ENCODE data around the gene XYLT1.
"Not testable (repeated sequence)": the region's sequence is repeated elsewhere in the genome, so short reads cannot be mapped to it uniquely, and the experiment has no call there.

XYLT1 gene

GRCh38 chr16:17411263-17411662 lies 59.5 kb downstream of the XYLT1 start:
- DNase-seq (ENCODE audit: low spot score): no peak
- no peak for TF ChIP-seq CTCF (IDR thresholded peaks at IDR 0.05)
- Histone ChIP-seq H3K4me3 (no peak overlapping the region), H3K27ac (no peak overlapping the region)

GRCh38 chr16:17410316-17410715 lies 60.4 kb downstream of the XYLT1 start:
- H3K4me3 ChIP-seq; H3K27ac ChIP-seq; DNase-seq (ENCODE audit: low spot score): not testable (repeated sequence)

- TF ChIP-seq CTCF (IDR thresholded peaks at IDR 0.05): no peak
- no peak for DNase-seq (ENCODE audit: low spot score)
- Histone ChIP-seq H3K4me3 (no peak overlapping the region), H3K27ac (no peak overlapping the region)
Observed at GRCh38 chr16:17409894-17410293, 60.9 kb downstream of the XYLT1 start.

GRCh38 chr16:17408955-17409441 lies 61.8 kb downstream of the XYLT1 start:
- Histone ChIP-seq H3K27ac (no peak overlapping the region), H3K4me3 (no peak overlapping the region)
- TF ChIP-seq CTCF (IDR thresholded peaks at IDR 0.05): no peak
- DNase-seq (ENCODE audit: low spot score): no peak

- no peak overlapping the region for H3K4me3 ChIP-seq
- no peak for DNase-seq (ENCODE audit: low spot score)
- no peak overlapping the region for H3K27ac ChIP-seq
- TF ChIP-seq CTCF (IDR thresholded peaks at IDR 0.05): no peak
Observed at GRCh38 chr16:17408296-17408695, 62.5 kb downstream of the XYLT1 start.

GRCh38 chr16:17407321-17407720 lies 63.4 kb downstream of the XYLT1 start:
- H3K4me3 ChIP-seq: no peak overlapping the region
- DNase-seq (ENCODE audit: low spot score): no peak
- no peak for TF ChIP-seq CTCF (IDR thresholded peaks at IDR 0.05)
- no peak overlapping the region for H3K27ac ChIP-seq

- peak overlapping the region; percentile 80 to 95 for H3K27ac ChIP-seq
- peak; percentile 97 for DNase-seq (ENCODE audit: low spot score)
- H3K4me3 ChIP-seq: peak overlapping the region; percentile 31
Observed at GRCh38 chr16:17404941-17405689, 65.6 kb downstream of the XYLT1 start.

More at GRCh38 chr16:17404941-17405689, 65.6 kb downstream of the XYLT1 start:
- TF ChIP-seq CTCF (IDR thresholded peaks at IDR 0.05): no peak
